MCF 10A (cell line): ENCODE data around the gene PTPRK. TPM values are rescaled to one million over a fixed set of nuclear protein-coding genes. Genes with fewer than 3 reads are reported as not detected.

Experiments used
- BruUV-seq: library from RNA; stranded (reverse); fragments of 400-500 nt; replicated peaks from 2 replicates; lab custom pipeline; 2021; lab: Mats Ljungman, UMichigan
- CTCF ChIA-PET: fragments of 300-600 bp; sonication (Branson Sonifier 250); formaldehyde crosslinking; extraction: SDS; loops from one replicate; lab custom pipeline; 2021; ENCODE audit warnings: antibody characterized with exemption, inconsistent platforms; lab: Yijun Ruan, JAX
- POLR2A ChIA-PET: fragments of 300-600, 350-650 bp; sonication (Branson Sonifier 250); formaldehyde crosslinking; extraction: SDS; loops from one replicate; lab custom pipeline; 2020; ENCODE audit warnings: antibody characterized with exemption, inconsistent platforms; lab: Yijun Ruan, JAX
- DNase-seq: peaks from one replicate; pipeline ENCODE4 v3.0.0-alpha.2; 2018; ENCODE audit not compliant: unreplicated experiment
- H3K27ac Mint-ChIP-seq: one replicate; pipeline ENCODE4 v1.8.0; 2022; ENCODE audit warnings: mild to moderate bottlenecking, low read depth, mixed read lengths; ENCODE audit not compliant: unreplicated experiment
- H3K27me3 Mint-ChIP-seq: one replicate; pipeline ENCODE4 v1.8.0; 2022; ENCODE audit warnings: mixed read lengths; ENCODE audit not compliant: insufficient read depth, unreplicated experiment
- H3K36me3 Mint-ChIP-seq: one replicate; pipeline ENCODE4 v1.8.0; 2022; ENCODE audit warnings: mild to moderate bottlenecking, moderate library complexity, mixed read lengths; ENCODE audit not compliant: insufficient read depth, unreplicated experiment
- H3K4me1 Mint-ChIP-seq: one replicate; pipeline ENCODE4 v1.8.0; 2022; ENCODE audit warnings: mixed read lengths; ENCODE audit not compliant: insufficient read depth, unreplicated experiment
- H3K4me3 Mint-ChIP-seq: one replicate; pipeline ENCODE4 v1.8.0; 2022; ENCODE audit warnings: mild to moderate bottlenecking, moderate library complexity, mixed read lengths; ENCODE audit not compliant: unreplicated experiment
- H3K9me3 Mint-ChIP-seq: one replicate; pipeline ENCODE4 v1.8.0; 2022; ENCODE audit warnings: mixed read lengths; ENCODE audit not compliant: unreplicated experiment
- intact Hi-C: fragments of 100-400 bp; cut with micrococcal nuclease; formaldehyde crosslinking; loops from 2 replicates; pipeline ENCODE4 v1.14.1; 2022
- total RNA-seq: library from RNA; stranded (reverse); gene quantifications from 2 replicates; pipeline ENCODE4 v1.2.3, GENCODE V29; 2022
- TF ChIP-seq, protein P1 (sequence below): fragments of 200-600 bp; IDR thresholded peaks from one replicate; pipeline ENCODE4 v1.8.0; 2022; ENCODE audit warnings: antibody characterized with exemption, mild to moderate bottlenecking; ENCODE audit not compliant: unreplicated experiment

The PTPRK gene
- total RNA-seq, 1 experiment from 2014 or later = 50.2 TPM

DNA sequence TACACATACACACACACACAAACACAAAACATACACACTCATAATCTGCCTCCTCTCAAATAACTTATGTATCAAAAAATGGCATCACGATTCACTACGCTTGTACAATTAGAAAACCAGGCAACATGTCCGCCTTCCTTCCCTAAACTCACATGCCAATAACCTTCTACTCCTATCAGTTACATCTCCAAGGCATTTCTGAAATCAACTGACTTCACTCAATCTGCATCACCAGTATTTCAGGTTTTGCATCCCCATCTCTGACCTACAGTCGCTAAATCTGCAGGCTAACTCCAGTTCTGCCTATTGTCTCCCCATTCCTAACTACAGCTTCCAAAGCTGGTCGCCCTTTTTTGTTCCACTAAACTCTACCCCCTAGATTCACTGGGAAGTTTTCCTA lies 217.5 kb downstream of the PTPRK start:
- H3K4me1 Mint-ChIP-seq = peaks cover 8% of the 10 kb centered on the region
- TF ChIP-seq, protein P1, sequence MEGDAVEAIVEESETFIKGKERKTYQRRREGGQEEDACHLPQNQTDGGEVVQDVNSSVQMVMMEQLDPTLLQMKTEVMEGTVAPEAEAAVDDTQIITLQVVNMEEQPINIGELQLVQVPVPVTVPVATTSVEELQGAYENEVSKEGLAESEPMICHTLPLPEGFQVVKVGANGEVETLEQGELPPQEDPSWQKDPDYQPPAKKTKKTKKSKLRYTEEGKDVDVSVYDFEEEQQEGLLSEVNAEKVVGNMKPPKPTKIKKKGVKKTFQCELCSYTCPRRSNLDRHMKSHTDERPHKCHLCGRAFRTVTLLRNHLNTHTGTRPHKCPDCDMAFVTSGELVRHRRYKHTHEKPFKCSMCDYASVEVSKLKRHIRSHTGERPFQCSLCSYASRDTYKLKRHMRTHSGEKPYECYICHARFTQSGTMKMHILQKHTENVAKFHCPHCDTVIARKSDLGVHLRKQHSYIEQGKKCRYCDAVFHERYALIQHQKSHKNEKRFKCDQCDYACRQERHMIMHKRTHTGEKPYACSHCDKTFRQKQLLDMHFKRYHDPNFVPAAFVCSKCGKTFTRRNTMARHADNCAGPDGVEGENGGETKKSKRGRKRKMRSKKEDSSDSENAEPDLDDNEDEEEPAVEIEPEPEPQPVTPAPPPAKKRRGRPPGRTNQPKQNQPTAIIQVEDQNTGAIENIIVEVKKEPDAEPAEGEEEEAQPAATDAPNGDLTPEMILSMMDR = no peak
- H3K27me3 Mint-ChIP-seq = no peaks in the 10 kb centered on the region
- ChIA-PET CTCF (no interaction called here), POLR2A (no interaction called here)
- no peak overlapping the region for H3K27ac Mint-ChIP-seq
- peaks cover 12% of the 10 kb centered on the region for H3K9me3 Mint-ChIP-seq
- no TSS peak for BruUV-seq
- DNase-seq = no peak
- intact Hi-C loops = no loop called here
- no peak overlapping the region for H3K4me3 Mint-ChIP-seq
- peaks cover 6% of the 10 kb centered on the region for H3K36me3 Mint-ChIP-seq

DNA sequence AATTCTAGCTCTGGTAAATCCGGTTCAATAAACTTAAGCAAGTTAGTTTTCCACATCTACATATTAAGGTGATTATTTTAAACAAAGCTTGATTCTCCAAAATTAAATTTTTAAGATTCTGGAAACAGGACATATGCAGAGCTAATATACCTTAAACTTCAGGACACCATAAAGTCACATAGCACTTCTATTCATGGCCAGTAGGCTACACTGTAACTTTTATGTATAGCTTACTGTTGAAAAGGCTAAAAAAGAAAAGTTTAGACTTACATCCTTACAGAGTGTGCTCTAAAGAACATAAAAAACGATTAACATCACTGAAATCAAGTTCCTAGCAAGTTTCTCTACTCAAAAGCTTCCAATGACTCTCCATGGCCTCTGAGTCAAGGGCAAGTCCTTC lies 224.7 kb downstream of the PTPRK start:
- intact Hi-C loops = no loop called here

DNA sequence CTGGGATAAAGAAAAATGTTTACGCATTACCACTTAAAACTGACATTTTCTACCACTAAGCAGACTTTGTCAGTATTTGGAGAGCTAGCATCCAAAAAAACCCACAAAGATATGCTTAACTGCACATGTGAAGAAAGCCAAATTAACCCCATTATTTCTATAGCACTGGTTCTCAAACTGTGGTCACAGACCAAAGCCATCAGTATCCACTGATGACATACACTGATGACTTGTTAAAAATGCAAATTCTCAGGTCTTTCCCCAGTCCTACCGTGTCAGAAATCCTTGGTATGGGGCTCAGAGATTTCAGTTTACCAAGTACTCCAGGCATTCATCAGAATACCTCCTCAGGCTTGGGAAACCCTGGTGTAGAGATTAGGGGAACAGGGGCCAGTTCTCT lies 230.2 kb downstream of the PTPRK start:
- intact Hi-C loops = no loop called here
- no peak overlapping the region for H3K4me3 Mint-ChIP-seq
- no peaks in the 10 kb centered on the region for H3K27me3 Mint-ChIP-seq
- no peaks in the 10 kb centered on the region for H3K36me3 Mint-ChIP-seq
- H3K4me1 Mint-ChIP-seq = no peaks in the 10 kb centered on the region
- no peaks in the 10 kb centered on the region for H3K9me3 Mint-ChIP-seq
- TF ChIP-seq, protein P1 = no peak
- ChIA-PET POLR2A (interaction anchor here (1.0 kb wide), 1 partner anchor 20 kb away, joined by 3 read pairs; no protein-coding TSS in a partner anchor), CTCF (interaction anchor here (1.2 kb wide), 1 partner anchor 8 kb away, joined by 3 read pairs; no protein-coding TSS in a partner anchor)
- H3K27ac Mint-ChIP-seq = no peak overlapping the region
- DNase-seq = no peak
- no TSS peak for BruUV-seq

More for the DNA sequence above, 224.7 kb downstream of the PTPRK start:
- Mint-ChIP-seq H3K36me3 (peaks cover 2% of the 10 kb centered on the region), H3K27me3 (no peaks in the 10 kb centered on the region), H3K27ac (no peak overlapping the region), H3K4me3 (no peak overlapping the region), H3K9me3 (peaks cover 18% of the 10 kb centered on the region), H3K4me1 (no peaks in the 10 kb centered on the region)
- TF ChIP-seq, protein P1 = no peak
- POLR2A ChIA-PET = no interaction called here
- no peak for DNase-seq
- BruUV-seq = no TSS peak
- CTCF ChIA-PET = interaction anchor here (1.3 kb wide), 1 partner anchor 14 kb away, joined by 3 read pairs; no protein-coding TSS in a partner anchor

DNA sequence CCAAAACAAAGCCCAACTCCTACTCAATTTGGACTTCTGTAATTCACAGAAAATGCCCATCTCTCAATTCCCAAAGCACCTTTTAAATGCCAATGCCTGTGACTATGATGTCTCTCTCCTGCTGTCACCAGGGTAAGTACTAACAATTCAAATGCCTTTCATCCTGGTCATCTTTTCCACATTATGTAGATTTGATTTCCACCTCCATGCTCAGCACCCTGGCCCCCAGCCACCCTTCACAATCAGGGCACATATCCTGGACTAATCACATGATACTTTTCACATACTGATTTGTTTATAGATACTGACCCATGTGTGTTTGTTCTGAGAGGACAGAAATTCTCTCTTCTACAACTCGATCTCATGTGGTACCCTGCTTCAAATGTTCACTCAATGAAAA lies 236.3 kb downstream of the PTPRK start:
- ChIA-PET POLR2A (interaction anchor here (0.7 kb wide), 1 partner anchor 331 kb away, joined by 3 read pairs; no protein-coding TSS in a partner anchor), CTCF (no interaction called here)
- no peak for DNase-seq
- intact Hi-C loops = no loop called here
- TF ChIP-seq, protein P1 = no peak
- BruUV-seq = no TSS peak
- H3K9me3 Mint-ChIP-seq = no peaks in the 10 kb centered on the region
- H3K27ac Mint-ChIP-seq = no peak overlapping the region
- no peak overlapping the region for H3K4me3 Mint-ChIP-seq
- H3K27me3 Mint-ChIP-seq = no peaks in the 10 kb centered on the region
- H3K4me1 Mint-ChIP-seq = peaks cover 6% of the 10 kb centered on the region
- no peaks in the 10 kb centered on the region for H3K36me3 Mint-ChIP-seq
